ENCODE results near the gene WNT3.

DNA sequence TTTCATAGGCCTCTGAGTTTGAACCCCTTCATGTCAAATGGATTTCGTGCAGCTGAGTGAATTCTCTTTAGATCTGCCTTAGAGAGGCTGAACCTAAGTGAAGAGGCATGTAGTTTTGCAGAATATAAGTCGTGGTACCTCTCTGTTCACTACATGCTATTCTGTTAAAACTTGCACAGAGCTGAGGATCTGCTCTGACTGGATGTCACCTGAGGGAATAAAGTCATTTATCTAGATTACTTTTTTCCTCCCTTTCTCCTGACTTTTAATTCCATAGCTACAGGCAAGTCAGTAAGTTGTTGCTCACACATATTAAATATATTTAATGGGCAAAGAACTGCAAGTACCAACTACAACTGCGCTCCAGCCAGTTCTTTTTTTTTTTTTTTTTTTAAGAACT, 64.7 kb downstream of the WNT3 start:
- TF ChIP-seq, protein P1, sequence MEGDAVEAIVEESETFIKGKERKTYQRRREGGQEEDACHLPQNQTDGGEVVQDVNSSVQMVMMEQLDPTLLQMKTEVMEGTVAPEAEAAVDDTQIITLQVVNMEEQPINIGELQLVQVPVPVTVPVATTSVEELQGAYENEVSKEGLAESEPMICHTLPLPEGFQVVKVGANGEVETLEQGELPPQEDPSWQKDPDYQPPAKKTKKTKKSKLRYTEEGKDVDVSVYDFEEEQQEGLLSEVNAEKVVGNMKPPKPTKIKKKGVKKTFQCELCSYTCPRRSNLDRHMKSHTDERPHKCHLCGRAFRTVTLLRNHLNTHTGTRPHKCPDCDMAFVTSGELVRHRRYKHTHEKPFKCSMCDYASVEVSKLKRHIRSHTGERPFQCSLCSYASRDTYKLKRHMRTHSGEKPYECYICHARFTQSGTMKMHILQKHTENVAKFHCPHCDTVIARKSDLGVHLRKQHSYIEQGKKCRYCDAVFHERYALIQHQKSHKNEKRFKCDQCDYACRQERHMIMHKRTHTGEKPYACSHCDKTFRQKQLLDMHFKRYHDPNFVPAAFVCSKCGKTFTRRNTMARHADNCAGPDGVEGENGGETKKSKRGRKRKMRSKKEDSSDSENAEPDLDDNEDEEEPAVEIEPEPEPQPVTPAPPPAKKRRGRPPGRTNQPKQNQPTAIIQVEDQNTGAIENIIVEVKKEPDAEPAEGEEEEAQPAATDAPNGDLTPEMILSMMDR (IDR thresholded peaks at IDR 0.05; ENCODE audit: poor library complexity), result no peak
- TF ChIP-seq EZH2 (IDR thresholded peaks at IDR 0.05; ENCODE audit: borderline replicate concordance) (no peak), EZH2phosphoT487 (IDR thresholded peaks at IDR 0.05; ENCODE audit: low read depth, severe bottlenecking, unreplicated experiment) (no peak)

Measured in hepatocyte (in vitro differentiated cells).